Limb (tissue), 2 donors: ENCODE results near the gene ZCCHC24.

Experiments
- DNase-seq, 2 donors: peaks; one replicate each; pipeline ENCODE4 v3.0.0-alpha.2; 2016; ENCODE audit errors: extremely low spot score in 2 of 2

ZCCHC24 gene

DNA sequence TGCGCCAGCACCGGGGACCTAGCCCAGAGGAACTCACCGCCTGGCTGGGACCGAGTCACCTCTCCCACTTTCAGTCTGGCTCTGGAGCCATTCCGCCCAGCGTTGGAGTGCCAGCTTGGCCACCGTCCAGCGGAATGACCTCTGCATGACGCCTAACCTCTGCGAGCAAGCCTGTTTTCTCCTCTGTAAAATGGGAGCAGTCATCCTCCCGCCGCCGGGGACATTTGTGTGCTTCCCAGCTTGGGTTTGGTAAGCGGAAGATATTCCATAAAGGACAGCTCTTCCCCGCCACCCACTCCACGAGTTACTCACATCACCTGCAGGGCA, 1.3 kb upstream of the ZCCHC24 start:
- DNase-seq, result no peak

DNA sequence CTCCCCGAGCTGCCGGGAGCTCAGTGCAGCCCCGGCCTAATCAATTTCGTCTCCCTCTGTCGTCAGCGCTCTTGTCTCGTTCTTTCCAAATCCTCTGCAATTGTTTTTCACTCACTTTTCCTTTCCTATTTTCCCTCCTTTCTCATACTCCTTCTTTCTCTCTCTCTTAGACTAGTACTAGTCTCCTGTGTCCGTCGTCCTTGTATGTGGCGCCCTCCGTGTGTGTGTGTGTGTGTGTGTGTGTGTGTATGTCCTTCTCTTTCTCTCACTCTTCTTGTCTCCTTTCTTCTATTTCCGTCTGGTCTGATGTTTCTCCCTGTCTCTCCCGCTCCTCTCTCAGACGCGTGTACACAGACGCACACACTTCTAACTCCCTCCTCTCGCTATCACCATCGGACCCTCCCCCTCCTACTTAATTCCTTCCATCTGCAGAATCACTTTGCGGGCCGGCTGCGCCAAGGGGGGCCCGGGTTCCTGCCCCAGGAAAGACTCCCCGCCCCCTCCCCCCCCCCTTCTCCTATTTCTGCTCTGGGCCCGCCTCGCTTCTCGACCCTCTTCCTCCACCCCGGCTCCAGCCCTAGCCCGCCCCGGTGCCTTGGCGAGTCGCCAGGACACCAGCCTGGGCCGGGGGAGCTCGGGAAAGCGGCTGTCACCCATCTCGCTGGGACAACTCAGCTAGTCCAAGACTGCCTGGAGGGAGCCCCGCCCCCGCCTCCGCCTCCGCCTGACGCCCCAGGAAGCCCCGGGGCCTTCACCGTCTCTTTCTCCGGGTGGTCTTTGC, 743 bp upstream of the ZCCHC24 start:
- DNase-seq, result peak; percentile 85 to 91

DNA sequence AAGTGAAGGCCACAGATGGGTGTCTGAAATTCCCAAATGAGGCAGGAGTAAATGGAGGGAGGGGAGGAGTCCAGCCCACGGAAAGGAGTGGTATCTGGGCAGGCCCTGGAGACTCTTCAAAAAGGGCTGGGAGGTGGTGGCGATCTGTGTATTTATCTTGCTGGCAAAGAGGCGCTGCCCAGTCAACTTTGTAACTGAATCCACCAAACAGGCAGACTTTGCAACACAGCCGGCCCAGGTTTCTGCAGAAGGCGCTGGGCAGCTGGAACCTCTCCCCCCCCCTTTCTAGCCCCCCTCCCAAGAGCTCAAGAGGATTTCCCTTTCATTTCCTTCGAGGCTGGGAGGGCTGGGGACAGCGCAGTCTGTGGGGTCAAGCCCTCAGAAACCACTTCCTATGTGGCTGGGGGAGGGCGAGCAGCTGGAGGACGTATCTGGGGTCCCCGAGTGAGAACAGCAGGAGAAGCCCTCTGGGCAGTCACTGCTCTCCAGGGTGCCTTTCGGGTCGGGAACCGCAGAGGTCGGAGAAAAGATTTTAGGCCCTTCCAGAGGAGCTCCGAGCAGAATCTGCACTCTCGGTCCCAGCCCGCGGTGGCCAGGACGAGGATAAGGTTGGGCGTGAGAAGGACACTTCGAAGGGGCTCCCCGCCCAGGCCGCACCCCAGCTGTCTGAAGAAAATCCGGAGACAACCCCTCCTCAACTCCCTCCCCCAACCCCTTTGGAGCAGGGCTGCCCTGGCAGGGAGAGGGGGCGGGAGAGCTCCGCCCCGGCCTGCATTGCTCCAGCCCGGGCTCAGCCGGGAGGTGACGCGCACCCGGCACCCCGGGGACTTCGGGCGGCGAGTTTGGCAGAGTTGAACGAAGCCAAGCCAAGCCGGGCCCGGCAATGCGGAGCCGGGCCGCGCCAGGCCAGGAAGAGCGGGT, 965 bp downstream of the ZCCHC24 start:
- DNase-seq, result peak; percentile 43 to 79

DNA sequence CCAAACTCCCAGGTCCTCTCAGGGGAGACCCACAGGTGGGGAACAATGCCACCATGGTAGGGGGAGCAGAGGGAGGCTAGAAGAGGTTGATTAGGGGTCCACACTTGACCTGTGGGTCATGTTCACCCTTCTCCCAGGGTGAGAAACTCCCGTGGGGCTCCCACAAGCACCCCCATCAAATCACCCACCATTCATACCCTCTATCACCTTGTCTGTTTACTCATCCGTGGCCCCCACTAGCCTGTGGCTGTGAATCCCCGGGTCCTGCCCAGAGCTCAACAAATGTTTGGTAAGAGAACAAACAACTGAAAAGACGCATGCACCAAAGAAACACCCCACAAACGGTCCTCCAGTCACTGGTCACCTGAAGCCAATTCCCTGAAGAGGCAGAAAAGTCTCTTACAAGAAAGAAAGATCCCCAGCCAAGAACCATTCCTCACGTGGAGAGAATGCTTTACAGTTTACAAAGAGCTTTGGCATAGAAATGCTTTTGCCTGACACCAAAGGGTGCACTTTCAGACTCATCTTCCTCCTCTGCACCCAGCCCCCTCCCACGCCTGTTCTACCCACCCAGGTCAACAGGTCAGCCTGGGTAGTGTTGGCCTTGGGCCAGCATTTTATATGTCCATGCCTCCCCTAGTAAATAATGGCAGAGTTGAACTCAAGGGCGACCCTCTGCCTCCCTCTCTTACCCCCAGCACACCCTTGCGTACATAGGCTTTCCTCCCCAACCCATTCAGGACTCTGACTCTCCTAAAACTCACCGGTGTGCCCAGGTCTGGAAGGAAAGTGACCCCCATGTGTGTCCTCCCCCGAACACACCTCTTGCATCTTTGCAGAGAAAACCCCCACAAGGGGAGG, 1.9 kb downstream of the ZCCHC24 start:
- DNase-seq, result no peak

DNA sequence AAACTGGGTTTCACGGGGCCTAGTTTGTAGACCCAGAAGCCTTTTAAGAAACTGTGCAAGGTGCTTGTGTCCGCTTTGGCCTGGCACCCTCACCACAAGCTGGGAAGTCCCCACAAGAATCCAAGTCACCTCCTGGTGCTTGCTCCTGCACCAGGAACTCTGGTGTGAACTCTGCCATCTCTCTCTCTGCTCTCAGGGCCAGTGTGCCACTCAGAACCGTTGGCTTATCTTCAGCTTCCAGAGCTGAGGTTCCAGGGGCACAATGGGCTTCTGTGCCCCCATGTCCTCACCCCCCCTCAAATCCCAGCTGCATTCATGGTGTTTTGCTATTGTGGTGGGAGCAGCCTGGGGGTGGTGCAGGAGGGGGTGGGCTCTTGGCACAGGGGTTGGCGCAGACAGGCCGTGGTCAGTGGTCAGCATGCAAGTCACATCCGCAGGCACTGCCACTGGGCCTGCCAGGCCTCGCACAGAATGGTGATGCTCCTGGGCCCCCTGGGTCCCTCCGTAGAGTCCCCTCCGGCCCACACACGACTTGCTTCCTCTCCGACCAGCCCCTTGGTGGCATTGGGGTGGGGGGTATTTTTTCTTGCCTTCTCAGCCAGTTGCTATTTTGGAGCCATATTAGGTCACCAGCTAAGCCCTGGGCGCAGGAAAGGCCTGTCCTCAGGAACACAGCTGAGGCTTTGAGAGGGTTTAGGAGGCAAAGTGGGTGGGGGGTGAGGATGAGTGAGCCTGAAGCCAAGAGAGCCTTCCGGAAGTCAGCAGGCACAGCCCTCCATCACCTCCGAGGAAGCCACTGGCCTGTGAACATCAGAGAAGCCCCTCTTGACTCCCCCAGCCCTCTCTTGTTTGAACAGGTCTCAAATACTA, 3.0 kb downstream of the ZCCHC24 start:
- no peak for DNase-seq

DNA sequence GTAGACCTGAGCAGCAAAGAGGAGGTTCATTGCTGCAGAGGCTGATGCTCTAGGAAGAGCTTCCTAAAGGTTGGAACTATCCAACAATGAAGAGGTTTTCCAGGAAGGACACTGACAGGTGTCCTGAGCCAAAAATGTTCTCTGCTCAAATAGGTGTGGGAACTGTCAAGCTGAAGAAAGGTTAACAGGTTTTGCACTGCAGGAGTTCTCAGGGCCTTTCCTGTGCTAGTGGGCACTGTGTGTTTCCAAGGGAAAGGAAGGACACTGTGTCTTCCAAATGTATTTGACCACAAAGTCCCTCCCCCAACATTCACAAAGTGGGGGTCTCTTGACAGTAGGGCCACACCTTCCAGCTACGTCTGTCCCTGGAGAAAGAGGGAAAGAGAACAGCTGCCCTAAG, 4.0 kb downstream of the ZCCHC24 start:
- DNase-seq, result no peak

DNA sequence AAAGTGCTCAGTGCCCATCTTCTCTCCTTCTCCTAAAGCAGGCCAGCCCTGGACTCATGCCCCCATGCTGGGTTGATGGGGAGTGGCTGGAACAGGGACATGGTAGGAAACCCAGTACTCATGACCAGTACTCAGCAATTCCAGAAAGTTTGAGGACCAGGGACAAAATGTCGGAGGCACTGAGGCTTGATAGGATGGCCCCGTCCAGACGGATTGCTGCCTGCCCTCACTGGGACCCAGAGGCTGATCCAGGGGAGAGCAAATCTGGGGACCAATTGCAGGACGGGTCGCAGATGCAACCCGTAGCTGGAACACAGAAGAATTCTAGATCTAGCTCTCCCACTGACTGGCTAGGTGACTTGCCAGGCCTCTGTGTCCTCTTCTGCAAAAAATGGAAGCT, 5.1 kb downstream of the ZCCHC24 start:
- DNase-seq, result no peak

DNA sequence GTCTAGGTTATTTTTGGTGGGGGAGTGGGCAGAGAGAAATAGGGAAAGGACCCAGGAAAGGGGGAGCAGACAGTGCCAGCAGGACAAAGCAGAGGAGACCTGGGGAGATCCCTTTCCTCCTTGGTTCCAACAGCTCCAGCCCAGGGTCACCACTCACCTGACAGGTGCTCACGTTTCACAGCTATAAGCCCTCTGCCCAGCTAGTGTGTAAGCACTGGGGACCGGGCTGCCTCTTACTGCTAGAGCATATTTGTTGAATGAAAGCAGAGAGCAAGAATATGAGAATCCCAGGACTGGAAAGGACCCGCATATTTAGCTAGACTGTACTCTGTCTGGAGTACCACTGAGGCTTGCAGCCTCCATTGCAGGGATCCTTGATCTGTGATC, 6.7 kb downstream of the ZCCHC24 start:
- DNase-seq, result no peak

DNA sequence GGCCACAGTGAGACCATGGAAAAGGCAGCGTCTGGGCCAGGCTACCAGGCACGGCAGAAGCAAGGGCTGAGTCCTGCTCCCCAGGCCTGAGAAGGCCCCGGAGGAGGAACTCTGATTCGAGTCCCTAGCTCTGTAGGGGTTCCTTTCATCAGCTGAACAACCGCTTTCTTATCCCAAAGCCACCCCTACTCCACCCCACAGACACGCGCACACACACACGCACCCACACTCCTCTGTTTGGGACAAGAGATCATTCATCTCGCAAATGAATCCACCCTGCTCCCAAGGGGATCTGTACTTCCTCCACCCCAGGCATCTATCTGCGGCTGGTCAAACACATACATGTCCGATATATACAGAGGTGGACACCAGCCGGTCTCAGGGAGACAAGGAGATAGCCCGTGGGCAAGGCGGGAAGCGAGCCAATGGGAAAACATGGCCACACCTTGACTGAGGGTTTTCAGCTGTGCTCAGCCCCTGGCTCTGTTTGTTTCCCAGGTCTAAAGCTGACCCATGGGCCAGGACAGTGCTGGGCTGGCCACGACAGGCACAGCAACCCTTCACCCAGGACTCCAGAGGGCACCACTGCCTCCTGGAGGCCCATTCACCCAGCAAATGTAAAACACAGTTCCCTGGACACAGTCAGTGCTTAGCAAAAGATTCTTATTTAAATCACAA, 7.3 kb downstream of the ZCCHC24 start:
- DNase-seq, result no peak

DNA sequence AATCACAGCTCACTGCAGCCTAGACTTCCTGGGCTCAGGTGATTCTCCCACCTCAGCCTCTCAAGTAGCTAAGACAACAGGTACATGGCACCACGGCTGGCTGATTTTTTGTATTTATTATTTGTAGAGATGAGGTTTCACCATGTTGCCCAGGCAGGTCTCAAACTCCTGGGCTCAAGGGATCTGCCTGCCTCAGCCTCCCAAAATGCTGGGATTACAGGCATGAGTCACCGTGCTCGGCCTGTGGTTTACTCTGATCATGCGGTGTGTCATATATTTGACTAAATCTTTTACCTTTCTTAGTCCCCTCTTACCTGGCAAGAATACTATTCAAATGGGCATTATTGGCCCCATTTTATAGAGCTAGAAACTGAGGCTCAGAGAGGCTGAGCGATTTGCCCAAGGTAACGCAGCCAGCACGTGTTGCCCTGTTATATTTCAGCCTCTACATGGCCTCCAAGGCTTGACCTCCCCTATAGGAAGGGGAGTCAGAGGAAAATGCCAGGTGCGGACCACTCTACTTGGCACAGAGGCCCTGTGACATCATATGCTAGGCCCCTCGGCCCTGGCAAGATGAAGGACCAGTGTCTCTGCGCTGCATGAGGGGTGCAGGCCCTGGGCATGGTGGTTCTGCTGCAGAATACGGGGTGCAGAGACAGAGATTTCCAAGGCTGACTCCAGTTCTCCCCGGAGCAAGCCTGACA, 8.2 kb downstream of the ZCCHC24 start:
- DNase-seq, result no peak

DNA sequence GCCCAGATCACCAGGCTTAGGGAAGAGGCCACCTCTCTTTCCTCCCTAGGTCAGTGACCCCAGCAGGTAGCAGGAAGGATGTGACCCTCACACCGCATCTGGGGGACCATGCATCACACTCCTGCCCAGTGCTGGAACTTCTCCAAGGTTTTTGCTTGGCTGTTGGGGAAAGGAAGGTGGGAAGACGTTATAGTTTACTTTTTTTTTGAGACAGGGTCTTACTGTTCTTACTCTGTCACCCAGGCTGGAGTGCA, 8.6 kb downstream of the ZCCHC24 start:
- no peak for DNase-seq

DNA sequence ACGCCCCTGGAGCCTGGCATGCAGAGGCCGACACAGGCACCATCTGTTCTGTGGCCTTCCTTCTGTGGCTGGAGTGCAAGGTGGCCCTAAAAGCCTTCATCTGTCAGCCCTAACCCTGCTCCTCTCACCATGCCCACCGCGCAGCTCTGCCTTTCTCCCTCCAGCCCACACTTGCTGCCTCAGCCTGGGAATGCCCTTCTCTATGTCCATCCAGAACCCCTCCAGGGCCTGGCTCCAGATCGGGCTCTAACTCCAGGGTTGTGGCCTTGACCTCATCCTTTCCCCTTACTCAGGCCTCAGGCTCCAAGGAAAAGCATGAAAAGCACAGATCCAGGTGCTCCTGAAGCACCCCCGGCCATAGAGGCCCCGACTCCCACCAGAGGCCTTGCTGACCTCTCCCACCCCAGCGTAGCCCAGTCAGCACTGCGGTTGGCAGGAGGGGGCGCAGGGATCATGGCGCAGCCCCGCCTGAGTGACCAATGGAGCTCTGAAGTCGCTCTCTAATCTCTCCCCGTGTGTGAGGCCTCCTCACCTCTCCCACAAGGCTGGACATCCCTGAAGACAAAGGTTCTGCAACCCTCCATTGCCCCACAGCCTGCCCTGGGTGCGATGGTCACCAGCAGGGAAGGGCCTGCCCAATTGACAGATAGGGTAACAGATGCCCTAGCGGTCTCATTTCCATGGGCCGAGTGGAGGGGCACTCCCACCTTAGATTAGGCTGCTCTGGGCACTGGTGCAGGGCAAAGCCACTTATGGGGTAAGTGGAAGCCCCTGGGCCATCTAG, 9.2 kb downstream of the ZCCHC24 start:
- DNase-seq, result peak in 1 of 2 donors; percentile 24

DNA sequence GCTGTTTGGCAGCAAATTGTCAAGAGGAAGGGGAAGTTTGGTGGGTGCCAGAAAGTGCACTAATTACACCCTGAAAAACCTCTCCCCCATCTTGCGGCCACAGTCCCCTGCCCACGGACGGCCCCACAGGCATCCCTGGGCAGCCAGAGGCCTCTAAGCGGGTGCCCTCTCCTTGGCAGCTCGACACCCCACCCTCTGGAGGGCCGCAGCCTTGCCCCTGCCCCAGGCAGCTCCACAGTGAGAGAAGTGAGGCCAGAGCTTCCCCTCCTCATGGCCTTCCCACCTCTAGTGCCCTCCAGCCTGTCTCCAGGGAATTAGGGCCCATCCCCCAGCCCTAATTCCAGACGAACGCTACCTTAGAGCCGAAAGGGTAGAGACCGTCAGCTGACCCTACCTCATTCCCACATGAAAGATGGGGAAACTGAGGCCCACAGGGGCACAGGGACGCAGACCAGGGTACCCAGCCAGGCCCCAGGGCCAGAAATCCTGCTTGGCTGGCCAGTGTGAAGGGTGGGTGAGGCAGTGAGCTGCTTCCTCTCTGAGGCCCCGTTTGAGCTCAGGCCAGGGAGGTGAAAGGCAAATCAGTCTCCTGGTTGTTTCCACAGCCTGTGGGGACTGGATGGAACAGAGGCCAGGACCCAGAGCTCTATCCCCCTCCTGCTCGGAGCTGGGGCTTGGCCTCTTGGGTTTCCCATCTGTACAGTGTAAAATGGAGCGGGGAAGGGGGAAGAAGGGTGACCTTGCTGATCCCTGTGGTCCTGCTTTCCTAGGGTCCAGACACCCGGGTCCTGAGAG, 10.0 kb downstream of the ZCCHC24 start:
- DNase-seq, result peak in 1 of 2 donors; percentile 37

DNA sequence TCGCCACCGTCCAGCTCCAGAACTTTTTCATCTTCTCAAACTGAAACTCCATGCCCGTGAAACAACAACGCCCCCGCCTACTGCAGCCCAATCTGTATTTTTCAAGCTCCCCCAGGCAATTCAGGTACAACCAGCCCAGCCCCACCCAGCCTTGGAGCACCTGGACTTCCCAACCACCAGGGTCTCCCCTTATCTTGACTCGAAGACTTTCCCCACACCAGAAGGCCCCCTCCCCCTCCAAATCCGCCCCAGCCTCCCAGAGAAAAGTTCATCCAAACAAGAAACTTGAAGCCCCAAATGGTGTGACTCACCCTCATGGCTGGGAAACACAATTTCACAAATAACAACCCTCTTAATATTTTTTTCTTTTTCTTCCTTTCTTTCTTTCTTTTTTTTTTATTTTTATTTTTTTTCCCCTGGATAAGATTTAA, 10.6 kb downstream of the ZCCHC24 start:
- DNase-seq, result peak; percentile 13 to 39

DNA sequence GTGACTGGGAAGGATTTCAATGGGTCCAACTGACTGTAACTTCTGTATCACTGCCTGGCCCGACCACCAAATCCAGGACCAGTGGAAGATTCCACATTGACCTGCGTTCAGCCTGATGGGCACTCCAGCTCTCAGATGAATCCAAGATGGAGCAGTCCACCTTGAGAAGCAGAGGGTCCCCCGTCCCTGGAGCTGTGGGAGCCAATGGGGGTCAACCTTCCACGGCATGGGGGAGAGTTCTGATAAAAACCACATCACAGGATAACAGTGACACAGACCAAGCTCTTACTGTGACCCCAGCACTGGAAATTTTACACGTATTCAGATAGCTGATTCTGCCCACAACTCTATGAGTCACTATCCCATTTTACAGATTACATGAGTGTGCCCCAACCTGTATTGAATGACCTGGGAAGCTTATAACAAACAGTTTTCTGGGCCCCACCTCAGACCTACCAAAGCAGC, 11.2 kb downstream of the ZCCHC24 start:
- DNase-seq, result no peak

DNA sequence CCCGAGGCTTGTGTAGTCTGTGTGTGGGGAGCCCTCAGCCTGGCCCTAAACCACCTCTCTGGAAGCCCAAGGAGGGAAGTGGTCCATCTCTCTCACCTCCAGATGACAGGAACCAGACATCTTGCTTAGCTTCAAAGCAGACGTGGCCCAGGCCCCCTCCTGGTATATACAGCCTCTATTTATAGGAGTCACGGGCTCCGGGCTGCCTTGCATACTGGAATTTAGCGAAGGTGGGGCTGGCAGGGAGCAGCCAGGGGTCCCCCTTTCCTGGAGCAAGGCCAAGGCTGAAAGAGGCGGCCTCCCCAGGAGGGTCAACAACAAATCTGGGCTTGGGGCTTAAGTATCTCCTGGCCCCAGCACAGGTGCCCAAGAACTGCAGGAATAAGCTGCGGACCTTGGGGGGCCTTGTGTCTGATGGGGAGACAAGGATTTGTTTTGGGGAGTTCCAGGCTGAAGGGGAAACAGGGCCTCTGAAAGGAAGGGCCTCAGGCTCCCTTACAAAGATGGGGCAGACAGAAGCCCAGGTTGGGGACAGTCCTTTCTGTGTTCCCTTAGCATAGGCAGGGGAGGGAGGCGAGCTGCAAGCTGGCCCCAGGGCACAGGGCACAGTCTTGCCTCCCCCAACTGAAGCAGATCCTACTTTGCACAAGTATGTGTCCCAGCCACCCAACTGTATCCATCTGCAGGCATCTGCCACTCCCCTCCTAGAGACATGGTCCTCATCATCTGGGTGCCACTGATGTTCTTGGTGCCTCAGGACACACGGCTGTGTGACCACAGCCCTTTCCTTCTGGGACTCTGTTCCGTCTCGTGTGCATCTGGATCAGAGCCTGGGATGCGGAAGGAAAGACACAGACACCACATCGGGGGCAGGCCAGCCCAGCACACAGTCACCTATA, 11.9 kb downstream of the ZCCHC24 start:
- peak in 1 of 2 donors; percentile 41 for DNase-seq
